Thyroid gland (tissue), 4 donors: ENCODE data around the gene KCNAB1. TPM values are rescaled to one million over a fixed set of nuclear protein-coding genes. Genes with fewer than 3 reads are reported as not detected.

Experiments used
- DNase-seq, 2 donors: peaks; one replicate each; pipeline ENCODE4 v3.0.0-alpha.2; 2019
- H3K27ac ChIP-seq, 3 donors: fragments of 200-600 bp; sonication (generic); 1 replicate in 2 of 3; 2 replicates in 1 of 3; pipeline ENCODE4 v1.5.1; 2016 to 2019; ENCODE audit warnings: mild to moderate bottlenecking in 1 of 3, moderate library complexity in 1 of 3
- H3K27me3 ChIP-seq: fragments of 200-600 bp; sonication (generic); one replicate; pipeline ENCODE4 v1.5.1; 2019
- H3K36me3 ChIP-seq, 2 donors: fragments of 200-600 bp; sonication (generic); one replicate each; pipeline ENCODE4 v1.5.1; 2016 to 2019
- H3K4me1 ChIP-seq, 2 donors: fragments of 200-600 bp; sonication (generic); one replicate each; pipeline ENCODE4 v1.5.1; 2017 to 2019
- H3K4me3 ChIP-seq, 3 donors: fragments of 200-600 bp; sonication (generic); replicated peaks in 1 of 3; 1 replicate in 2 of 3; 2 replicates in 1 of 3; pipeline ENCODE4 v1.5.1; 2016; ENCODE audit warnings: mild to moderate bottlenecking in 1 of 3
- H3K9me3 ChIP-seq: fragments of 200-600 bp; sonication (generic); one replicate; pipeline ENCODE4 v1.5.1; 2017
- CTCF ChIP-seq, 6 experiments: fragments of 200-600 bp in 3 of 6; fragments of 450-650 bp in 3 of 6; sonication (generic) in 3 of 6; IDR thresholded peaks; one replicate each; pipeline ENCODE4 v1.5.1; 2016 to 2019; ENCODE audit warnings: antibody characterized with exemption in 6 of 6, mild to moderate bottlenecking in 2 of 6, inconsistent platforms in 1 of 6, moderate library complexity in 1 of 6
- POLR2A ChIP-seq, 2 donors: fragments of 450-650 bp; IDR thresholded peaks; one replicate each; pipeline ENCODE4 v1.6.1; 2017; ENCODE audit warnings: antibody characterized with exemption in 2 of 2, mild to moderate bottlenecking in 2 of 2, moderate library complexity in 1 of 2
- WGBS, 2 donors: methylation state at CpG; one replicate each; pipeline ENCODE4 v1.1.5; 2017; 5-methylcytosine and 5-hydroxymethylcytosine counted together
- intact Hi-C: fragments of 100-400 bp; cut with DNase I; formaldehyde crosslinking; loops from one replicate; pipeline ENCODE4 v1.15.1; 2023
- total RNA-seq, 4 donors: library from RNA; depleted of rRNA; stranded (reverse); fragments of >200 nt; gene quantifications; one replicate each; pipeline ENCODE4 v1.2.3, GENCODE V29; 2016

The KCNAB1 gene
- total RNA-seq, 4 donors from 2014 or later = 19.3 to 26.1 (median 22.9) TPM

- no peak for DNase-seq
- peaks cover 34 to 40% of the 10 kb centered on the region in 2 donors for H3K4me1 ChIP-seq
- intact Hi-C loops = no loop called here
- no peaks in the 10 kb centered on the region for H3K27me3 ChIP-seq
- no peak for TF ChIP-seq POLR2A (IDR thresholded peaks at IDR 0.05)
- TF ChIP-seq CTCF (IDR thresholded peaks at IDR 0.05) = peak in 1 of 6 experiments; percentile 8
- H3K36me3 ChIP-seq = no peaks in the 10 kb centered on the region
- H3K9me3 ChIP-seq = no peaks in the 10 kb centered on the region
- peak overlapping the region; percentile 8 to 79 (median 68) for H3K27ac ChIP-seq
- no peak overlapping the region for H3K4me3 ChIP-seq
- WGBS, 2 donors = 70 to 74% methylated on average over 4 of the region's 4 CpGs
Observed at GRCh38 chr3:156472150-156472549, 351.8 kb downstream of the KCNAB1 start.

DNA sequence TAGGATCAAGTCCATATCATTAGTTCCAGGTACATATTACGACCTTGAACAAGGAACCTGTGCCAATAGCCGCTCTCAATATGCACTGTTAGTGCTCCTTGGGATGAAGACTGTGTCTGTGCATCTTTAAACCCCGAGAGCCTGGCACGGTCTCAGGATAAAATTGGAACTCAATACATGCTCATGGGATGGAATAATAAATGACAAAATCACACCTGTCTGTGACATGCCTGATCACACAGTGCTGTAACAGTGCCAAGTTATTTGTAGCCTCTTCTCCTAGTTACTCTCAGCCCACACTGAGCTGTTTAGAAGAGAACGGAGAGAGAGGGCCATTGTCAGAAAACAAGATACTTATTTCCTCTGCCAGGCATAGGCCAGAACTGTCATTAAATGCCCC lies 352.3 kb downstream of the KCNAB1 start:
- H3K4me3 ChIP-seq = no peak overlapping the region
- H3K27ac ChIP-seq = peak overlapping the region; percentile 8 to 79 (median 68)
- H3K4me1 ChIP-seq = peaks cover 34 to 40% of the 10 kb centered on the region in 2 donors
- no peak for TF ChIP-seq CTCF (IDR thresholded peaks at IDR 0.05)
- TF ChIP-seq POLR2A (IDR thresholded peaks at IDR 0.05) = no peak
- intact Hi-C loops = no loop called here
- no peaks in the 10 kb centered on the region for H3K27me3 ChIP-seq
- 78 to 80% methylated on average over 5 of the region's 5 CpGs for WGBS, 2 donors
- no peaks in the 10 kb centered on the region for H3K36me3 ChIP-seq
- H3K9me3 ChIP-seq = no peaks in the 10 kb centered on the region
- DNase-seq = peak; percentile 23 to 26

- Histone ChIP-seq H3K4me3 (no peak overlapping the region), H3K27me3 (no peaks in the 10 kb centered on the region), H3K27ac (peak overlapping the region in 2 of 3 donors; percentile 68 to 79), H3K9me3 (no peaks in the 10 kb centered on the region), H3K36me3 (no peaks in the 10 kb centered on the region), H3K4me1 (peaks cover 34 to 40% of the 10 kb centered on the region in 2 donors)
- no peak for DNase-seq
- TF ChIP-seq POLR2A (IDR thresholded peaks at IDR 0.05) (no peak), CTCF (IDR thresholded peaks at IDR 0.05) (no peak)
- intact Hi-C loops = no loop called here
Observed at GRCh38 chr3:156473341-156473740, 353.0 kb downstream of the KCNAB1 start.

- intact Hi-C loops = no loop called here
Observed at GRCh38 chr3:156474560-156475389, 354.4 kb downstream of the KCNAB1 start.

More at GRCh38 chr3:156474560-156475389, 354.4 kb downstream of the KCNAB1 start:
- H3K27me3 ChIP-seq = no peaks in the 10 kb centered on the region
- no peaks in the 10 kb centered on the region for H3K36me3 ChIP-seq
- DNase-seq = no peak
- WGBS, 2 donors = 65% methylated on average over 12 of the region's 12 CpGs
- H3K27ac ChIP-seq = no peak overlapping the region
- H3K9me3 ChIP-seq = no peaks in the 10 kb centered on the region
- TF ChIP-seq CTCF (IDR thresholded peaks at IDR 0.05) = peak in 4 of 6 experiments; percentile 13 to 32 (median 28)
- TF ChIP-seq POLR2A (IDR thresholded peaks at IDR 0.05) = no peak
- H3K4me1 ChIP-seq = peaks cover 28% of the 10 kb centered on the region in 2 donors
- H3K4me3 ChIP-seq = no peak overlapping the region
